ENCODE measurements around the gene CELSR1.
"Not testable (repeated sequence)": the region's sequence is repeated elsewhere in the genome, so short reads cannot be mapped to it uniquely, and the experiment has no call there.

Gene CELSR1

GRCh38 chr22:46406349-46406748, 131.1 kb downstream of the CELSR1 start:
- TF ChIP-seq GABPA (IDR thresholded peaks at IDR 0.05; ENCODE audit: low read depth) (no peak), POLR2AphosphoS5 (IDR thresholded peaks at IDR 0.05; ENCODE audit: low read depth) (no peak), SPI1 (IDR thresholded peaks at IDR 0.05; ENCODE audit: borderline replicate concordance, low read depth) (no peak)
- TF ChIP-seq, protein P1, sequence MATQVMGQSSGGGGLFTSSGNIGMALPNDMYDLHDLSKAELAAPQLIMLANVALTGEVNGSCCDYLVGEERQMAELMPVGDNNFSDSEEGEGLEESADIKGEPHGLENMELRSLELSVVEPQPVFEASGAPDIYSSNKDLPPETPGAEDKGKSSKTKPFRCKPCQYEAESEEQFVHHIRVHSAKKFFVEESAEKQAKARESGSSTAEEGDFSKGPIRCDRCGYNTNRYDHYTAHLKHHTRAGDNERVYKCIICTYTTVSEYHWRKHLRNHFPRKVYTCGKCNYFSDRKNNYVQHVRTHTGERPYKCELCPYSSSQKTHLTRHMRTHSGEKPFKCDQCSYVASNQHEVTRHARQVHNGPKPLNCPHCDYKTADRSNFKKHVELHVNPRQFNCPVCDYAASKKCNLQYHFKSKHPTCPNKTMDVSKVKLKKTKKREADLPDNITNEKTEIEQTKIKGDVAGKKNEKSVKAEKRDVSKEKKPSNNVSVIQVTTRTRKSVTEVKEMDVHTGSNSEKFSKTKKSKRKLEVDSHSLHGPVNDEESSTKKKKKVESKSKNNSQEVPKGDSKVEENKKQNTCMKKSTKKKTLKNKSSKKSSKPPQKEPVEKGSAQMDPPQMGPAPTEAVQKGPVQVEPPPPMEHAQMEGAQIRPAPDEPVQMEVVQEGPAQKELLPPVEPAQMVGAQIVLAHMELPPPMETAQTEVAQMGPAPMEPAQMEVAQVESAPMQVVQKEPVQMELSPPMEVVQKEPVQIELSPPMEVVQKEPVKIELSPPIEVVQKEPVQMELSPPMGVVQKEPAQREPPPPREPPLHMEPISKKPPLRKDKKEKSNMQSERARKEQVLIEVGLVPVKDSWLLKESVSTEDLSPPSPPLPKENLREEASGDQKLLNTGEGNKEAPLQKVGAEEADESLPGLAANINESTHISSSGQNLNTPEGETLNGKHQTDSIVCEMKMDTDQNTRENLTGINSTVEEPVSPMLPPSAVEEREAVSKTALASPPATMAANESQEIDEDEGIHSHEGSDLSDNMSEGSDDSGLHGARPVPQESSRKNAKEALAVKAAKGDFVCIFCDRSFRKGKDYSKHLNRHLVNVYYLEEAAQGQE (IDR thresholded peaks at IDR 0.05; ENCODE audit: insufficient replicate concordance, low read depth): no peak
- TF ChIP-seq, protein P2, sequence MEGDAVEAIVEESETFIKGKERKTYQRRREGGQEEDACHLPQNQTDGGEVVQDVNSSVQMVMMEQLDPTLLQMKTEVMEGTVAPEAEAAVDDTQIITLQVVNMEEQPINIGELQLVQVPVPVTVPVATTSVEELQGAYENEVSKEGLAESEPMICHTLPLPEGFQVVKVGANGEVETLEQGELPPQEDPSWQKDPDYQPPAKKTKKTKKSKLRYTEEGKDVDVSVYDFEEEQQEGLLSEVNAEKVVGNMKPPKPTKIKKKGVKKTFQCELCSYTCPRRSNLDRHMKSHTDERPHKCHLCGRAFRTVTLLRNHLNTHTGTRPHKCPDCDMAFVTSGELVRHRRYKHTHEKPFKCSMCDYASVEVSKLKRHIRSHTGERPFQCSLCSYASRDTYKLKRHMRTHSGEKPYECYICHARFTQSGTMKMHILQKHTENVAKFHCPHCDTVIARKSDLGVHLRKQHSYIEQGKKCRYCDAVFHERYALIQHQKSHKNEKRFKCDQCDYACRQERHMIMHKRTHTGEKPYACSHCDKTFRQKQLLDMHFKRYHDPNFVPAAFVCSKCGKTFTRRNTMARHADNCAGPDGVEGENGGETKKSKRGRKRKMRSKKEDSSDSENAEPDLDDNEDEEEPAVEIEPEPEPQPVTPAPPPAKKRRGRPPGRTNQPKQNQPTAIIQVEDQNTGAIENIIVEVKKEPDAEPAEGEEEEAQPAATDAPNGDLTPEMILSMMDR (IDR thresholded peaks at IDR 0.05; ENCODE audit: insufficient read depth, low read length): no peak
- Histone ChIP-seq H3K4me3 (replicated peaks; ENCODE audit: insufficient read depth, low read length) (no peak overlapping the region), H3K27ac (replicated peaks) (no peak overlapping the region), H3K27me3 (ENCODE audit: insufficient read depth, poor library complexity, severe bottlenecking) (no peaks in the 10 kb centered on the region)
- no peak for DNase-seq (ENCODE audit: low read depth in 1 of 2, low spot score in 1 of 2)

DNA sequence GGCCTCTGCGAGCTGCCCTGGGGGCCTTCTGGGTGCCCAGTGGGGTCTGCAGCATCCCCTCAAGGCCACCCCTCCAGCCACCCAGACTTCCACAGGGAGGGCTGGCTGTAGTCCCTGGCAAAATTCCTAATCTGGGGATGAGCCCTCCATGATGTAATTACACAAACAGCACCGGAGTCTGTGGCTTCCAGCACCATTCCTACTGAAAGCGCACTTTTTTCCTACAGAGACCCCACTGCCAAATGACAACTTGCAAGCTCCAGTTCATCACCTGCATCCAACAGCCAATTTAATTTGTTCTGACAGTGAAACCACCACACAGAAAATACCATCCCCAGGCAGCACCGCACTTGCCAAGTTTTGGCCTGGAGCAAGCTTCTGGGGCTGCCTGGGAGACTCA, 131.5 kb downstream of the CELSR1 start:
- H3K4me3 ChIP-seq (replicated peaks; ENCODE audit: insufficient read depth, low read length): no peak overlapping the region
- H3K27ac ChIP-seq (replicated peaks): no peak overlapping the region
- TF ChIP-seq, protein P1 (IDR thresholded peaks at IDR 0.05; ENCODE audit: insufficient replicate concordance, low read depth): no peak
- TF ChIP-seq GABPA (IDR thresholded peaks at IDR 0.05; ENCODE audit: low read depth): no peak
- no peak for DNase-seq (ENCODE audit: low read depth in 1 of 2, low spot score in 1 of 2)
- H3K27me3 ChIP-seq (ENCODE audit: insufficient read depth, poor library complexity, severe bottlenecking): no peaks in the 10 kb centered on the region

DNA sequence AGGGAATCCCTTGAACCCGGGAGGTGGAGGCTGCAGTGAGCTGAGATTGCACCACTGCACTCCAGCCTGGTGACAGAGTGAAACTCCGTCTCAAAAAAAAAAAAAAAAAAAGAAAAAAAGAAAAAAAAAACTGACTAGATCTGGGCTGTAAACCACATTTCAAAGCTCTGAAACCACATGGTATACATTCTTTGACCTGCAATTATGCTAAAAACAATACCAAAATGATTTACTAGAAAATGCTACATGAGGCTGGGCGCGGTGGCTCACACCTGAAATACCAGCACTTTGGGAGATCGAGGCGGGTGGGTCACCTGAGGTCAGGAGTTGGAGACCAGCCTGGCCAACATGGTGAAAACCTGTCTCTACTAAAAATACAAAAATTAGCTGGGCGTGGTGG, 133.5 kb downstream of the CELSR1 start:
- not testable (repeated sequence) for H3K27ac ChIP-seq (replicated peaks); DNase-seq (ENCODE audit: low read depth in 1 of 2, low spot score in 1 of 2); H3K4me3 ChIP-seq (replicated peaks; ENCODE audit: insufficient read depth, low read length); H3K27me3 ChIP-seq (ENCODE audit: insufficient read depth, poor library complexity, severe bottlenecking)

GRCh38 chr22:46402505-46402904, 134.9 kb downstream of the CELSR1 start:
- Histone ChIP-seq H3K27ac (replicated peaks) (no peak overlapping the region), H3K27me3 (ENCODE audit: insufficient read depth, poor library complexity, severe bottlenecking) (no peaks in the 10 kb centered on the region), H3K4me3 (replicated peaks; ENCODE audit: insufficient read depth, low read length) (no peak overlapping the region)
- TF ChIP-seq GABPA (IDR thresholded peaks at IDR 0.05; ENCODE audit: low read depth): no peak
- TF ChIP-seq, protein P1 (IDR thresholded peaks at IDR 0.05; ENCODE audit: insufficient replicate concordance, low read depth): no peak
- TF ChIP-seq POLR2AphosphoS5 (IDR thresholded peaks at IDR 0.05; ENCODE audit: low read depth): no peak
- no peak for TF ChIP-seq SPI1 (IDR thresholded peaks at IDR 0.05; ENCODE audit: borderline replicate concordance, low read depth)
- TF ChIP-seq, protein P2 (IDR thresholded peaks at IDR 0.05; ENCODE audit: insufficient read depth, low read length): no peak
- DNase-seq (ENCODE audit: low read depth in 1 of 2, low spot score in 1 of 2): no peak
